OCI-LY1 (cell line): ENCODE results near the gene MPST.

Experiments used
- CTCF ChIP-seq: fragments of 200-600 bp; sonication (generic), shearing (Covaris generic); IDR thresholded peaks from 2 replicates; pipeline ENCODE4 v1.5.1; 2017; ENCODE audit warnings: mild to moderate bottlenecking, antibody characterized with exemption, low read length, moderate library complexity, mixed read lengths
- EZH2 ChIP-seq: fragments of 200-600 bp; sonication (generic), shearing (Covaris generic); IDR thresholded peaks from 2 replicates; pipeline ENCODE4 v1.8.0; 2017; ENCODE audit warnings: borderline replicate concordance, mixed run types, mild to moderate bottlenecking, antibody characterized with exemption, low read length, moderate library complexity, mixed read lengths

GRCh38 chr22:37016134-37016910 is 3.2 kb upstream of the MPST start:
- TF ChIP-seq CTCF (no peak), EZH2 (no peak)
